GM23248 (cell line): ENCODE data around the gene TMEM139. TPM values are rescaled to one million over a fixed set of nuclear protein-coding genes. Genes with fewer than 3 reads are reported as not detected.

Experiments
- DNase-seq: peaks from one replicate; pipeline ENCODE4 v3.0.0-alpha.2; 2015
- H2AFZ ChIP-seq: fragments of 200-600 bp; sonication (generic); 2 replicates; pipeline ENCODE4 v1.6.1; 2016; ENCODE audit warnings: antibody characterized with exemption
- H3F3A ChIP-seq: fragments of 200-600 bp; sonication (generic); 2 replicates; pipeline ENCODE4 v1.6.1; 2016; ENCODE audit warnings: mild to moderate bottlenecking, antibody characterized with exemption, mixed run types; ENCODE audit not compliant: insufficient read depth
- H3K27ac ChIP-seq: fragments of 200-600 bp; sonication (generic); 2 replicates; pipeline ENCODE4 v1.5.1; 2016; ENCODE audit warnings: mild to moderate bottlenecking
- H3K27me3 ChIP-seq: fragments of 200-600 bp; sonication (generic); replicated peaks from 2 replicates; pipeline ENCODE4 v1.6.1; 2016; ENCODE audit warnings: mild to moderate bottlenecking; ENCODE audit not compliant: insufficient read depth
- H3K36me3 ChIP-seq: fragments of 200-600 bp; sonication (generic); 2 replicates; pipeline ENCODE4 v1.6.1; 2016; ENCODE audit warnings: low read depth, mild to moderate bottlenecking
- H3K4me1 ChIP-seq: fragments of 200-600 bp; sonication (generic); 2 replicates; pipeline ENCODE4 v1.6.1; 2016; ENCODE audit warnings: mild to moderate bottlenecking; ENCODE audit not compliant: insufficient read depth
- H3K4me2 ChIP-seq: fragments of 200-600 bp; sonication (generic); one replicate; pipeline ENCODE4 v1.6.1; 2016; ENCODE audit warnings: mild to moderate bottlenecking; ENCODE audit not compliant: unreplicated experiment
- H3K4me3 ChIP-seq: fragments of 200-600 bp; sonication (generic); 2 replicates; pipeline ENCODE4 v1.5.1; 2016; ENCODE audit warnings: mild to moderate bottlenecking
- H3K79me2 ChIP-seq: fragments of 200-600 bp; sonication (generic); 2 replicates; pipeline ENCODE4 v1.6.1; 2016; ENCODE audit warnings: mild to moderate bottlenecking; ENCODE audit not compliant: insufficient read depth
- H3K9ac ChIP-seq: fragments of 200-600 bp; sonication (generic); 2 replicates; pipeline ENCODE4 v1.6.1; 2016; ENCODE audit warnings: mild to moderate bottlenecking
- H3K9me2 ChIP-seq: fragments of 200-600 bp; sonication (generic); 2 replicates; pipeline ENCODE4 v1.6.1; 2016; ENCODE audit warnings: mixed run types, mild to moderate bottlenecking, moderate library complexity; ENCODE audit not compliant: insufficient read depth
- H3K9me3 ChIP-seq: fragments of 200-600 bp; sonication (generic); one replicate; pipeline ENCODE4 v1.6.1; 2017; ENCODE audit warnings: low read depth
- H4K20me1 ChIP-seq: fragments of 200-600 bp; sonication (generic); 2 replicates; pipeline ENCODE4 v1.6.0; 2016; ENCODE audit not compliant: insufficient read depth
- EZH2 ChIP-seq: fragments of 200-600 bp; sonication (generic); IDR thresholded peaks from 2 replicates; pipeline ENCODE4 v1.6.1; 2018; ENCODE audit warnings: antibody characterized with exemption, mild to moderate bottlenecking; ENCODE audit not compliant: insufficient read depth, poor library complexity, severe bottlenecking
- EZH2phosphoT487 ChIP-seq: fragments of 200-600 bp; sonication (generic); IDR thresholded peaks from 2 replicates; pipeline ENCODE4 v1.6.1; 2018; ENCODE audit warnings: antibody characterized with exemption, moderate library complexity, mild to moderate bottlenecking, low read depth; ENCODE audit not compliant: insufficient read depth
- WGBS, 2 experiments: methylation state at CpG; one replicate each; pipeline ENCODE4 v1.1.6; 2015 to 2017; ENCODE audit warnings: low lambda C conversion rate in 2 of 2, low coverage in 1 of 2; ENCODE audit errors: missing lambda C conversion rate in 2 of 2; 5-methylcytosine and 5-hydroxymethylcytosine counted together
- in situ Hi-C: fragments of 300-500 bp; cut with MboI; formaldehyde crosslinking; loops from 2 replicates; pipeline ENCODE4 v1.15.0; 2020
- polyA plus RNA-seq: library from polyadenylated mRNA; unstranded; fragments of >200 nt; fragmentation: Nextera tagmentation; extraction: Ambion mirVana; gene quantifications from 2 replicates; pipeline ENCODE4 v1.2.1, GENCODE V29; 2016
- total RNA-seq: library from RNA; depleted of rRNA; stranded (reverse); fragments of >200 nt; shearing (Covaris generic); gene quantifications from 2 replicates; pipeline ENCODE4 v1.2.3, GENCODE V29; 2014

Gene TMEM139
- total and polyA plus RNA-seq, 2 experiments from 2014 or later = not detected

DNA sequence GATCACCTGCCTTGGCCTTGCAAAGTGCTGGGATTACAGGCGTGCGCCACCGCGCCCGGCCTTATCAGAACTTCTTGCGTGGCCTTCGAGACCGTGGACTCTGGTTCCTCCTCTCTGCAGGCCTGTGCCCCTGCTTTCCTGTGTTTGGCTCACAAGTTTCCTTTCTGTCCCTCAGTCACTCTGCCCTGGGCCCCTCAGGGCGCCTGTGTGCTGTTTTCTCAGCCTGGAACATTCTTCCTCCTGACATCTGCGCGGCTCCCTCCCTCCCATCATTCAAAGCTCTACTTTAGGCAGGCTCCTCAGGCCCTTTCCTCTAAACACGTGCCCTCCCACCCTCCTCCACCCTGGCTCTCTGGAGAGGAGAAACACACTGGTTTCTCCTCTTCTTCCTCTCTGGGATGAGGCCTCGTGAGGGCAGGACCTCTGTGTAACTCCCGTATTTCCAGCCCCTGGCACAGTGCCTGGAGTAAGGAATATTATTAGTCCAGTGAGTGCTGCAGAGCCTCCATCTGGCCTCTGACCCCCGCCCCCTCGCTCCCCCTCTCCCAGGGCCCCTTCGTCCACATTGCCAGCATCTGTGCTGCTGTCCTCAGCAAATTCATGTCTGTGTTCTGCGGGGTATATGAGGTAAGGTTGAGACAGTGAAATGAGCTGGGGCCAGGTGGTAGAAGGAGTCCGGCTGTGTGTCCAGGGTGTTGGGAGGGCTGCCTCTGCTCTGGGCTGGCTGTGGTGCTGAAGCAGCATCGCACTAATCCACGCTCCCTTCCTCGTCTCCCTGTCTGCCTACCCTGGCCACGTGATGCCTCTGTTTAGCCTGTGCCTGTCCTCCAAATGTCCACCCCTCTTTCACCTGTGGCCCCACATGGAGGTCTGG is 38.2 kb downstream of the TMEM139 start:
- no peak overlapping the region for H3K27ac ChIP-seq
- no peak overlapping the region for H3K4me3 ChIP-seq
- H3K36me3 ChIP-seq = no peaks in the 10 kb centered on the region
- no peak overlapping the region for H3K4me2 ChIP-seq
- H3K4me1 ChIP-seq = no peaks in the 10 kb centered on the region
- no peak for TF ChIP-seq EZH2phosphoT487
- TF ChIP-seq EZH2 = no peak
- no peak overlapping the region for H3K9ac ChIP-seq
- in situ Hi-C loops = no loop called here
- no peaks in the 10 kb centered on the region for H3K27me3 ChIP-seq
- no peaks in the 10 kb centered on the region for H3K9me3 ChIP-seq
- H2AFZ ChIP-seq = no peak overlapping the region
- no peak for DNase-seq
- no peaks in the 10 kb centered on the region for H3F3A ChIP-seq
- no peaks in the 10 kb centered on the region for H3K79me2 ChIP-seq
- 75 to 81% methylated on average over 23 of the region's 23 CpGs for WGBS, 2 experiments
- no peaks in the 10 kb centered on the region for H3K9me2 ChIP-seq
- no peaks in the 10 kb centered on the region for H4K20me1 ChIP-seq

- H3K9me2 ChIP-seq = no peaks in the 10 kb centered on the region
- H3F3A ChIP-seq = no peaks in the 10 kb centered on the region
- no peaks in the 10 kb centered on the region for H3K9me3 ChIP-seq
- H3K9ac ChIP-seq = no peak overlapping the region
- no peak overlapping the region for H3K4me3 ChIP-seq
- 66 to 78% methylated on average over 9 to 12 of the region's 12 CpGs for WGBS, 2 experiments
- TF ChIP-seq EZH2phosphoT487 (no peak), EZH2 (no peak)
- DNase-seq = no peak
- H3K36me3 ChIP-seq = no peaks in the 10 kb centered on the region
- no peaks in the 10 kb centered on the region for H3K79me2 ChIP-seq
- no peak overlapping the region for H3K4me2 ChIP-seq
- no peaks in the 10 kb centered on the region for H3K4me1 ChIP-seq
- H3K27ac ChIP-seq = no peak overlapping the region
- H4K20me1 ChIP-seq = no peaks in the 10 kb centered on the region
- in situ Hi-C loops = no loop called here
- H3K27me3 ChIP-seq = no peaks in the 10 kb centered on the region
- no peak overlapping the region for H2AFZ ChIP-seq
These were observed 38.9 kb downstream of the TMEM139 start for GRCh38 chr7:143323653-143324052.

- in situ Hi-C loops = no loop called here
- Histone ChIP-seq H3K27ac (no peak overlapping the region), H3K9me3 (no peaks in the 10 kb centered on the region), H3K27me3 (no peaks in the 10 kb centered on the region), H3K4me3 (no peak overlapping the region), H3K4me1 (no peaks in the 10 kb centered on the region), H3K4me2 (no peak overlapping the region), H4K20me1 (no peaks in the 10 kb centered on the region), H2AFZ (no peak overlapping the region), H3F3A (no peaks in the 10 kb centered on the region), H3K79me2 (no peaks in the 10 kb centered on the region), H3K36me3 (no peaks in the 10 kb centered on the region), H3K9ac (no peak overlapping the region), H3K9me2 (no peaks in the 10 kb centered on the region)
- no peak for TF ChIP-seq EZH2phosphoT487
- no peak for TF ChIP-seq EZH2
- DNase-seq = no peak
- 55 to 58% methylated on average over 2 of the region's 2 CpGs for WGBS, 2 experiments
These were observed 40.5 kb downstream of the TMEM139 start for GRCh38 chr7:143325240-143325639.

GRCh38 chr7:143327903-143328302 is 43.1 kb downstream of the TMEM139 start:
- Histone ChIP-seq H3K36me3 (no peaks in the 10 kb centered on the region), H3K9me3 (no peaks in the 10 kb centered on the region), H3K4me1 (peaks cover 8% of the 10 kb centered on the region), H2AFZ (no peak overlapping the region), H4K20me1 (no peaks in the 10 kb centered on the region), H3K9me2 (no peaks in the 10 kb centered on the region), H3K9ac (no peak overlapping the region), H3K27me3 (no peaks in the 10 kb centered on the region), H3K4me2 (no peak overlapping the region), H3K27ac (no peak overlapping the region), H3K4me3 (no peak overlapping the region), H3K79me2 (no peaks in the 10 kb centered on the region), H3F3A (peaks cover 8% of the 10 kb centered on the region)
- WGBS, 2 experiments = 91 to 98% methylated on average over 5 of the region's 5 CpGs
- DNase-seq = no peak
- TF ChIP-seq EZH2 (no peak), EZH2phosphoT487 (no peak)
- in situ Hi-C loops = no loop called here
